SIG-M5 treated with dmso at 0.1 percent for 504 hours (cell line): ENCODE data around the gene FSCN2.
A peak's percentile ranks its signal among the peaks of the same experiment; 100 is the strongest.

ENCODE experiments used
- DNase-seq: peaks from one replicate; lab custom pipeline; 2025; ENCODE audit not compliant: unreplicated experiment; lab: John Stamatoyannopoulos, UW

FSCN2 gene

DNA sequence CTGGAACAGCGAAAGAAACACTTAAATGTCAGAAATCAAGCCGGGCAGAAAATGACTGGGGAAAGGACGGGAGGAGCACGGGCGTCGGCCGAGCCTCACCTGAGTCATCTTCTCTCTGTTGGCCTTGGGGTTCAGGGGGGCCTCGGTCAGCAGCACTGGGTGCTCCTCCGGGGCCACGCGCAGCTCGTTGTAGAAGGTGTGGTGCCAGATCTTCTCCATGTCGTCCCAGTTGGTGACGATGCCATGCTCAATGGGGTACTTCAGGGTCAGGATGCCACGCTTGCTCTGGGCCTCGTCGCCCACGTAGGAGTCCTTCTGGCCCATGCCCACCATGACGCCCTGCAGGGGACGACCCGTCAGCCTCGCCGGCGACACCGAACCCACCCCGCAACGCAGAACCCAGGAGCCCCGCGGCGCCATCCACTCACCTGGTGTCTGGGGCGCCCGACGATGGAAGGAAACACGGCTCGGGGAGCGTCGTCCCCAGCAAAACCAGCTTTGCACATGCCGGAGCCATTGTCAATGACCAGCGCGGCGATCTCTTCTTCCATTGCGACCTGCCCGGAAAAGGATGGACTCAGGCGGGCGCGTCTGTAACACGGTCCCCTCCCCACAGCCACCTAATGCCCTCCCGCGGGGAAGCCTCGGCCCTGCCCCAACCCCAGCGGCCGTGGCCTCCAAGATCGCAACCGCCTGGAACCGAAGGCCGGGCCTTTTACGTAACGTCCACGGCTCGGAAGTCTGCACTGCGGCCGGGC is 16.2 kb upstream of the FSCN2 start:
- DNase-seq: no peak

DNA sequence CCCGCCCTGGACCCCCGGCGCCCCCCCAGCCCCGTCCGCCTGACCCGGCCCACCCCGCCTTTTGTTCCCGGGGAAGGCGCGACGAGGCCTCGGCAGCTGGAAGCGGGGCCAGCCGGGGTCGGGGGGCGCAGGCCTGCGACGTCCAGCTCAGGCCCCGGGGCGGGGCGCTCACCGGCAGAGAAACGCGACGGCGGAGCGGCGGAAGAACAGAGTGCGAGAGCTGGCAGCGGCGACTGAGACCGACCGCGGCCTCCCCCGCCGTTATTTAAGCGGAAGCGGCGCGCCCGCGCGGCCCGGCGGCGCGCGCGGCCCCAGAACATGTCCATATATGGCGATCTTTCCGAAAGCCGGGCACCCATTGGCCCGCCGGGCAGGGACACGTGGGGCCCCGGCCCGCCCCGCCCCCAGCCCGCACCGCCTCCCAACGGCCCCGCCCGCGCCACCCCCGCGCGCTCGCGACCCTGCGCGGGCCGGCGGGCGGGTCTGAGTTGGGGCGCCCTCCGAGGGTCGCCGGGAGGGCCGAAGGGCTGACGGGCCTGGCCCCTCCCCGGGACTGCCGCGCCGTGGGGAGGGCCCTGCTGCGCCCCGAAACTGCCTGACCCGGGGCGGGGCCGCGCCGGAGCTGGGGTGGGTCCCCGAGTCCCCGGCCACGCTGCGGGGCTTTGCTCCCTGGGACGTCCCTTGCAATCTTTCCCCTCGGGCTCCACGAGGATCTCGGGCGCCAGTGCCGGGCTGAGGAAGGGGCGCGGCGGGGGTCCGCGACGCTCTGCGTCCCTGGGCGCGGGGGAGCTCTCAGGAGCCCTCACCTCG is 15.4 kb upstream of the FSCN2 start, which contains the start of gene ACTG1:
ACTG1 (minus strand) TSS at position 238 of the 810 bp plus-strand sequence. CDS start 445 bp downstream, outside the sequence.
- DNase-seq: peak; percentile 89

DNA sequence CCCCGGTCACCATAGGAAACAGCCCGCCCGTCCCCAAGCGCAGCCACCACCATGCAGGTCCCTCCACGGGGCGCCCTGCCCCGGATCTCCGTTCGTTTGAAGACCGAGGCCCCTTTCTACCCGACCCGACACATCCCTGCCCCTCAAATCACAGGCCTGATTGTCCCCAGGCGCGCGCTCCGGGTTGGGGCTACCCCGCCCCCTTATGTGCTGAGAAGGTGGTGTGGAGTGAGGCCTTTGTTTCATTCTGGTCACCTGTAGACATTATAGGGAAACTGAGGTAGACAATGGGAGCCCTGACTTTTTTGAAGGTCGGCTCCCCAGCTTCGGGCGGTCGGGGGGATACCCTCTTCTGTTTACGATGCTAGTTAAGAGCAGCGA is 14.8 kb upstream of the FSCN2 start:
- DNase-seq: peak; percentile 68

GRCh38 chr17:81513753-81514488 is 14.3 kb upstream of the FSCN2 start:
- peak; percentile 50 for DNase-seq

- no peak for DNase-seq
Observed at GRCh38 chr17:81514489-81514738, 13.8 kb upstream of the FSCN2 start.

GRCh38 chr17:81514739-81515529 is 13.2 kb upstream of the FSCN2 start:
- DNase-seq: peak; percentile 88

DNA sequence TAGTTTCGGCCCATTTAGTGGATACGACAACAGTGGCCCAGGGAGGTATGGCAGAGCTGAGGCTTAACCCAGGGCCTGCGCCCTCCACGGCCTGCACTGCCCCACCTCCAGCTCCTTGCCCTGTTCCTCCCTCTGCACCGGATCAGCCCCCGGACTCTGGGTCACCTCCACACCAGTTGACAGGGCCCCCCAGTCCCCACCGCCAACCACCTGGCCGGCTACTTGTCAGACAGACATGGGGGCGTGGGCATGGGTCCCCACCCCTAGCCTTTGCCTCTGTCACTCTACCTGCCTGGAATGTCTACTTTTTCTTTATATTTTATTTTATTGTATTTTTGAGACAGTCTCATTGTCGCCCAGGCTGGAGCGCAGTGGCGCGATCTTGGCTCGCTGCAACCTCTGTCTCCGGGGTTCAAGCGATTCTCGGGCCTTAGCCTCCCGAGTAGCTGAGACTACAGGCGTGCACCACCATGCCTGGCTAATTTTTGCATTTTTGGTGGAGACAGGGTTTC is 12.6 kb upstream of the FSCN2 start:
- no peak for DNase-seq

GRCh38 chr17:81516439-81516838 is 11.7 kb upstream of the FSCN2 start:
- no peak for DNase-seq

GRCh38 chr17:81517009-81517338 is 11.2 kb upstream of the FSCN2 start:
- DNase-seq: no peak

- peak; percentile 36 for DNase-seq
Observed at GRCh38 chr17:81517339-81518112, 10.7 kb upstream of the FSCN2 start.

GRCh38 chr17:81518113-81518784 is 9.9 kb upstream of the FSCN2 start:
- no peak for DNase-seq

DNA sequence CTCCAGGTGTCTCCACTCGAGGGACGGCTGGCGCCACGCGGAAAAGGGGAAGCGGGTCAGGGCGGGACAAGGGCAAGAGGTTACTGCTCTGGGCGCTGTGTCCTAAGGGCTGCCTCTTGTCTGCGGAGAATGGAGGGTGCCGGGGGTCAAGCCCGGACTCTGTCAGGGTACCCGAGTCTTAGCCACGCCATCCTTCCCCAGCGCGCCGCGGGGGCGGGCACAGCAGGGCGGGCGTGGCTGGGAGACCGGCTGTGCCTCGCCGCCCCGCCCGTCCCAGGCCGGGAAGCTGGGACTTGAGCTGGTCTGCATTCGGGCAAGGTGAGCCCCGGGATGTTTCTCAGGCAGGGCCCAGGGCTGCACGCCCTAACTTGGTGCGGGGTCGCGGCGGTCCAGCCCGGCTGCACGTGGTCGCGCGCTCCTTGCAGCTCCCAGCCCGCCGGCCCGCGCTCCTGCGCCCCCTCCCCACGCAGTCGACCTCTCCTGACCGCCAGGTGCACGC is 9.3 kb upstream of the FSCN2 start:
- DNase-seq: no peak

GRCh38 chr17:81519284-81520020 is 8.7 kb upstream of the FSCN2 start:
- no peak for DNase-seq

DNA sequence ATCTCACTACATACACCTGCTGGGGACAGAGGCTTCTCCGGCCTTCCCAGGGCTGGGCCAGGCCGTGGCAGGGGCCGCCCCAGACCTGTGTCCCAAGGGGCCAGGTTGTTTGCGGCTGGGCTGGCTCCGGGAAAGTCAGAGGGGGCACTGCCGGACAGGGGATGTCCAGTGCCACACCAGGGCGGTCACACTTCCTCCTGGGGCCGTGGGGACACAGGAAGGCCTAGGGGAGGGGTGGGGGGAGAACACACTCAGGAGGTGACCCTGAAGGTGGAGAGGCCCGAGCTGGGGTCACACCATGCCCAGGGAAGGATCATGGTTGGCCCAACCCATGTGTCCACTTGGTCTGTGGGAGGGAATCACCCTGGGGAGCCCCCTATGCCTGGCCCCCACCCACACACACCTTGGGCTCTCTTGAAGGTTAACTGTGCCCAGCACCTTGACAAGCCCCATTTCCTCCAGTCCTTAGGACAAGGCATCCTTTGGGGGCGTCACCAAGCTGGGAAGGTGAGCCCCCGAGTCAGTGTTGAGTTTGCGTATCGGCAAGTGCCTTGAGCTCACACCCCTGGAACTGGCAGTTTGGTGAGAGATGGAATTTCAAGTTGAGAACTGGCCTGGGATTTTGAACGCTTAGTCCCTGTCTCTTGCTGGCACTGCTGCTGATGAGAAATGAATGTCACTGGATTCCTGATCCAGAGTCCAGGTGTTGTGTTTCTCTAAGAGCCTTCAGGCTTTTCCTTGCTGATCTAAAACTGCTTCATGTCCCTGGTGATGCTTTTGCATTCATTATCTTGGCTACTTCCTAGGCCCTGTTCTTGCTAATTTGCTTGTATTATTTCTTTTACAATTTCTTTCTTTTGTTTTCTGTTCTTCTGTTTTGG is 7.9 kb upstream of the FSCN2 start:
- no peak for DNase-seq

DNA sequence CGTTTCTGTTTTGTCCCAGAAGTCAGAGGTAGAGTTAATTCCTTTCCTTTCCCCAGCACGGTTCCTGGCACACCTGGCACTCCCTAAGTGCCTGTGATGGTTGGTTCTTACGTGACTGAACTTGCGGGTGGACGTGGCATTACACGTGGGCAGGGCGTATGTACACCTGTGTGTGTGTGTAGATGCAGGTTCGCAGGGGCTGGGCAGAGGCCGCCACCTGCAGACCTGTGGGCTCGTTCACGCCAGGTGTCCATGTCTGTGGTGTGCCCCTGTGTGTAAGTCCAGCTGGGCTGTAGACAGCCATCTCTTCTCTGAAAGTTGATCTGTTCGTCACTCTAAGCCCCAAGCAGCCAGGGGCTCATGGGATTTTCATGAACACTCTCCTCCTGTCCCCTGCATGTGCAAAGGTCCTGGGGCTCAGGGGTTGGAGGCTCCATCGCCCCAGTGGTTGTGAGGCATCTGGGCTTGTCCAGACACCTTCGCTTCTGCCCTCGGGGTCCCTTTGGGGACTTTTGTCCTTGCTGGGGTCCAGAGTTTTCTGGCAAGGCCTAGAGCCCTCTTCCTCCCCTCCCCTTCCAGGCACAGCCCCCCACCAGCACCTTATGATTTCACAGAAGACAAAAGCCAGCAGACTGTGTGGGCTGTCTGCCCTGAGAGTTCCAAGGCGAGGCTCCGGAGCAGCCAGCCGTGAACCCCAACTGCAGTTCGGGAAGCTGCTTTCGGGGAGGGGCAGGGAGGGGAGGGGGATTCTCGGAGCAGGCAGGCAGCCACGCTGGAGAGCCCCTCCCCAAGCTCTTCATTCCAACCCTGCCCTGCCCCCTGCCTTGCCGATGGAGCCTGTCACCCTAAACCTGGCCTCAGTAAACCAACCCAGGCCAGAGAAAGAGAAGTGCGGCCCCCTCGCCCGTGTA is 5.4 kb upstream of the FSCN2 start:
- DNase-seq: peak; percentile 39

GRCh38 chr17:81523402-81524038 is 4.7 kb upstream of the FSCN2 start:
- DNase-seq: no peak
